NCI-H2227 (cell line): ENCODE measurements around the gene AFTPH.
A peak's percentile ranks its signal among the peaks of the same experiment; 100 is the strongest.

Experiments used
- DNase-seq: peaks from one replicate; lab custom pipeline; 2025; ENCODE audit not compliant: unreplicated experiment; lab: John Stamatoyannopoulos, UW

AFTPH gene

DNA sequence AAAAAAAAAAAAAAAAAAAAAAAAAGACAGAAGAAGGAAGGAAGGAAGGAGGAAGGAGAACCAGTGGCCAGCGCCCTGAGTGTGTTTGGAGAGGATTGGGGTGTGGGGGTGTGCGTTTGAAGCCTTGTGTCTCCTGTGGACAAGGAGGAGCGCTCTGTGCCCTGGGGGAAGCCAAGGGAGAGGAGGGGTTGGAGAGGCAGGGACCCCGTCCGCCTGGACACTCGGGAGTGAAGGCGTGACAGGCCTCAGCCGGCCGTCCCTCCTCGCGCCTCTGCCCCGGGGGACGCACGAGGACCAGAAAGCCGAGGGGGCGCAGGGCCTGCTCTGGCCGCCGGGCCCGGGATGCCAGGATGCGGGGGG is 84.7 kb downstream of the AFTPH start:
- DNase-seq = no peak

DNA sequence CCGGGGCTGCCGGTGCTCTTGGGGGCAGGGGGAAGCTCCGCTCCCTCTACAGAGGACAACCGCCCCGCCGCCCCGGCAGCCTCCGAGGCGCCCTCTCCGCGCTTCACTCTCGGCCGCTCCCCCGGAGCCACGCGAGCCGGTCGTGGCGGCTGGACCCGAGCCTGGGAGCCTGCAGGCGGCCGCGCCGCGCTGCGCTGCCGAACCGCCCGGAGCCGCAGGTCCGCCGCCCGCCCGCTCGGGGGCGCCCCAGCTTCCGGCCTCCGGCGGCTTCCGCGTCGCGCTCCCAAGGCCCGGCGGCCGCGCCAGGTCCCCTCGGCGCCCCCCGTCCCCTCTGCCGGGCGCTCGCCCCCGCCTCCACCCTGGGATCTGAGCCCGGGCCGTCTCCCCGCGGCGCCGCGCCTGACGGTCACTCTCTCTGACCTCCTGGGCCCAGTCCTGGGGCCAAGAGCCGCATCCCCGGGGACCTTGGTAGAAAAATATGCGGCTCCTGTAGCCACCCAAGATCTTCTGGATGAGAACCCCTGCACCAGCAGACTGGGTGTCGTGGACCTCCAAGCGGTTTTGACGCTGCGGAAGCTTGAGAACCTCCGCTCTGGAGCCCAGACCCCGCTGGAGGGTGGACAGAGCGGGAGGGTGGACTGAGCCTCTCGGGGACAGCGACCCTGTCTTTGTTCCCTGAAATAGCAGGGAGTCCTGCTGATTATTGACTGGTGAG is 85.3 kb downstream of the AFTPH start:
- peak; percentile 71 for DNase-seq

DNA sequence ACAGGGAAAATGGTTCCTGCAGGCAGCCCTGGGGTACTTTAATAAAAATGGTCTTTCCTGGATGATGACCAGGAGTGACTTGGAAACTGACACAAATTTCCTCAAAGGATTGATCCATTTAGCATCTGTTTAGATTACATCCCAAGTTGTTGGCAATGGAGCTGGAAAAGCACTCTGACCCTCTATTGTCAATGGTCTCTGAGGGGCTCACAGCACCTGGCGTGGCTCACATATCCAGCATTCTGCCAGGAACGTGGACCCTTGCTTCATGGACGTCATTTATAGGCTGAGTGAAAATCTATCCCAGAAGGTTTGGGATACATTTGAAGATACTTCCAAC is 85.8 kb downstream of the AFTPH start:
- DNase-seq = no peak

DNA sequence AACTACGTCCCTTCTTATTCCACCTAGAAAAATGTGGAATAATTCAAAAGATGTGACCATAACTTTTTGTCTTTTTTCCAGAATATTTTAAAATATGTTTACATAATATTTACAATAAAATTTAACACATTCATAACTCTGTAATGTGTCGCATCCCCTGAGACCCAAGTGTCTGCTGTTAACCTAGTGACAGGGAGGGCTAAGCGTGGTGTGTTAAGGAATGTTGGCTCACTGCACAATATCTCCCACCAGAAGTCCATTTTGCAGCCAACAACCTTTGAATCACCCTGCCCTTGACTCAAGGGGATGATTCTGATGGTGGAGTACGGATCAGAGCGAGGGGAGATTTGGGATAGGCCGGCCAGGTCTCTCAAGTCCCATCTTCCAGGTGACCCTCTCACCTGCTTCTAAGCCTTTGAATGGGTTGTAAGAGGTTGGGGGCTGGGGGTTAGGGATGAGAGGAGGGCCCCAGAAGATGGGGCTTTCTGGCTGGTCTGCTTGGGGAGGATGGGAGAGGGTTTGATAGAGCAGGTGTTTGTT is 86.3 kb downstream of the AFTPH start:
- DNase-seq = no peak

DNA sequence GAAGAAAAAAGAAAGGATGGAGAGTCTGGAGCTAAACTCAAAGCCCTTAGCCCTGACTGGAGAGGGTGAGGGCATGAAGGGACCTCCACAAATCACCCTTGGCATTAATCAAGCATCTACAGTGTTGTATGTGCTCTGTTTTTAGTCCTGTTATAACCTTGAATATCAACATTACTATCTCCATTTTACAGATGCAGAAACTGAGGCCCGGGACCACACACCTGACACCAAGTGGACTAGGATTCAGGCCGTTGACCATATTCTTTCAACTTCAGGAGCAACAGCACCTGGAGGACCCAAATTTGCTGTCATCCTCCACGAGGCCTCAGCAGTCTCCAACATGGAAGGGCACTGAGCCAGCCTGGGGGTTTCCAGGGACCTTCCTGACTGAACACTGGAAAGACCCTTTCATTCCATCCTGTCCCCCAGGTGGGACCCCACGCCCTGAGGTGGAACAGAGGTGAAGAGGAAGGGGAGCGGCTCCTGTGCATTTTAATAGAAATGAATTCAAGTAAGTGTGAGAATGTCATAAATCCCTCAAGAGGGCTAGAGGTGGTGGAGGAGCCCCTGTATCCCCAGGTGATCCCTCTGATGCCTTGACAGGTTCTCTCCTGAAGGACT is 88.6 kb downstream of the AFTPH start:
- no peak for DNase-seq

DNA sequence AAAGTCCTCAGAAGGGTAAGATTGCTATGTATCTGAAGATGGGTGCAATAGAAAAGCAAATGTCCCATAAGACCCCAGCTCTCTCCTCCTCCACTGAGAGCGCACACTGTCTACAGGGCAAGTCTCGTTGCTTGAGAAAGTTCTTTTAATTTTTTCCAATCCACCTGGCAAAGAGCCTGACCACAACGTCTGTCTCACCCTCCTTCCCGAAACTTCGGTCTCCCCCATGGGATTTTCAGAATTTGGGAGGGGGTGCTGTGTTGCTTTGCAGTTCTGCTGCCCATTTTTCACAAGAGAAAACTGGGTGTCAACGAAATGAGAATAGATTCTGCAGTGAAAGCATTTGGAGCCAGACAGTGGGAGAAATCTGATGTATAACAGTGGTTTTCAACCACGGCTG is 89.1 kb downstream of the AFTPH start:
- no peak for DNase-seq

DNA sequence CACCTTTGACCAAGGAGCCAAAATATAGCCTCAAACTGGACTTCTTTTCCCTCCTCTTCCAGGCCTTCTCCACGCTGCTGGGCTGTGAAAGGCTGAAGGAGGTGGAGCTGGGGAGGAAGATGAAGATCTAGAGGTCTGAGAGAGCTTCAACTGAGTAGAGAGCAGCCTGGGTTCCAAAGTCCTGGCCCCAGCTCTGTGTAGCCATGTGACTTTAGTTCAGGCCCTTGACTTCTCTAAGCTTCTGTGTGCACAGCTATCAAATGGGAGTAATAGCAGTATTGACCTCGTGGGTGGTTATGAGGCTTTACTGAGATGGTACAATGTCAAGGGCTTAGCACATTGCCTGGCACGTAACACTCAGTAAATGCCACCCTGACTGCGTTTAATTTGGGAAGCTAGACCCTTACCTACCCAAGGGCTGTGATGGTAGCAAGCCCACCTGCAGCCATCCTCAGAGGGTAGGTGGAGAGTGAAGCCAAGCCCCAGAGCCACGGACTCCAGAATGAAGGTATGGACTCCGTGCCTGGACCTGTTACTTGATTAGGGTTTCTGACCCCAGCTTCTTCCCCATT is 91.2 kb downstream of the AFTPH start:
- no peak for DNase-seq

DNA sequence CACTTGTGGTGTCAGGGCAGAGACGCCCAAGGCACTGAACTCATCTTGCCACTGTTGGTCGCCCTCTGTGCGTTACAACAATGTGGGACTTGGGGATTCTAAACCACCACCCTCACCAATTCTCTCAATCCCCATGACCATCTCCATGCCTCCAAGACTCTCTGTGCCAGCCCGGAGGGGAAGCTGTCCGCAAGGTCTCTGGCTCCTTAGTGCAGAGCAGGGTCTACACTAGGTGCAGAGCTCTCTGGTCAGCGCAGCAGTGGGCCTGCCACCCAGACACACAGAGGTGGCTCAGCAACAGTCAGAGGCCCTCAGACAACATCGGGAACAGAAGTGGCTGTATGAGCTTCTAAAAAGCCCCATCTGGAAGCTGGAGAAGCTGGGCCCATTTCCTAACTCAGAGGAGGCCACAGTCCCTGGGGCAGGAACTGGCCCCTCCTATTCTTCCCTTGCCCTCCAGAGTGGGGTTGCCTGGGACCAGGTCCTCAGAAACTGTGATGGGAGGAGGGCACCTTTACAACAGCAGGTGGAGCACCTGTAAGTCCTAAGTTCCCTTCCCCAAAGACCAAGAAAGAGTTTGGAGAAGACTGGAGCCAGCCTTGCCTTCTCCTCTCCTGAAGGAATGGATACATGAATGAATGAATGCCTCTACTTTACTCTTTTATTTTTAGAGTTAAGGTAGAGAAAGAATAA is 91.9 kb downstream of the AFTPH start:
- no peak for DNase-seq

DNA sequence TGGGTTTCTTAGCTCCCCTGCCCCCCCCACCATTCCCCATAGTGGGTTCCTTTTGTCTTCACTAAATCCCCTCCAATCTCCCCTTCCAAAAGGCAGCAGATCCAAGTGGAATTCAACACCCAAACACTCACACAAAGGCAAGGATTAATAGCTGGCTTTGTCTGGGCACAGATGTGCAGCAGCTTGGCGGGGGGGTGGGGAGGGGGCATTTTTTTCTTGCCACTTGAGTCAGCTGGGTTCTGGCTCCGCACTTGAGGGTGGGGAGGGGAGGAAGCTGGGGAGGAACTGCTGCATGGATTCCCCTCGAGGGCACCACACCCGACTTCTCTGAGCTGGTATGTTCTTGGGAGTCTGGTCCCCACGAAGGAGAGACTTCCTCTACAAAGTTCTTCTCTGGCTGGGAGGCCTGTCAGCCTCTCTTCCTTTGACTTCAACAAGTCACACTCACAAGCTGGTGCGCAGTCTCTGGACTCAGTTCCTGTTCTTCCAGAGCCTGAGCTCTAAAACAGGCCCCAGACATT is 93.6 kb downstream of the AFTPH start:
- peak; percentile 46 for DNase-seq

DNA sequence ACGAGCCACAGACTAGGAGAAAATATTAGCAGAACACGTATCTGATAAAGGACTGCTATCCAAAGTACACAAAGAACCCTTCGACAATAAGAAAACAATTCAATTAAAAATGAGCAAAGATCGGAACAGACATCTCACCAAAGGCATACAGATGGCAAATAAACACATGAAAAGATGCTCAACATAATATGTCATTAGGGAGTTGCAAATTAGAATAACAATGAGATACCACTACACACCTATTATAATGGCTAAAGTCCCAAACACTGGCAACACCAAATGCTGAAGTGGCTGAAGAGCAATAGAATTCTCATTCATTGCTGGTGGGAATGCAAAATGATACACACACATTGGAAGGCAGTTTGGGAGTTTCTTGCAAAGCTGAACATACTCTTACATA is 96.5 kb downstream of the AFTPH start:
- DNase-seq = no peak

DNA sequence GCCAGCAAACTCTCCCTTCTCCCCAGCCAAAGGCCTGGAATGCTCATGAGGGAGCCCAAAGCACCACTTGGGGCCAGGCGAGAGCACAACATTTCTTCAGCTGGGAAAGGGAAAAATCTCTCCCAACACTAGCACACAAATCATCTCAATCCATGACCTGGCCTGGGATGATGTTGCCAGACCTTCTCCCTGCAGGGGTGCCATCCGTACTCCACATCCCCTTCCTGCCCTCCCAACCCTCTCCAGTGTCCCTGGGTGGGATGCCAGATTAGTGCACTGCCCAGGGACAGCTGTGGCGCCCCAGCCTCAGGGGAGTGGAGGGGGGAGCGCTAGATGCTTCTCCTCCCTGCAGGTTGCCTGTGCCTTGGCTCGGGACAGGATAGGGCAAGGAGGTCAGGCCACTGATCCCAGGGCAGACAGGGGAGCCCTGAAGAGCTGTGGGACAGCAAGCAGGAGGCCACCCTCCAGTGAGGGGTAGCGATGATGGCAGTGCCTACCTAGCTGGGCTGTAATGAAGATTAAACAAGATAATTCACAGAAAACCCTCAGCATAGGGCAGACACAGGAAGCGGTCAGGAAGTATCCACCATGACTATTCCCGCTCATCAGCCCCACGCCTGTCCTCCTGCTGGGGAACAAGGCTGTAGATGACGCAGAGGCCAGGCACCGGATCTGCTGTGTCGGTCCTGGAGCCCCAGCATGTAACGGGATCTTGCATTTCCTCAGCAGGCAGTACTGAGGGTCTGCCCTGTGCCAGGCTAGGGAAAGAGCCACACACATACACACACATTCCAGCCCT is 98.5 kb downstream of the AFTPH start:
- DNase-seq = no peak

DNA sequence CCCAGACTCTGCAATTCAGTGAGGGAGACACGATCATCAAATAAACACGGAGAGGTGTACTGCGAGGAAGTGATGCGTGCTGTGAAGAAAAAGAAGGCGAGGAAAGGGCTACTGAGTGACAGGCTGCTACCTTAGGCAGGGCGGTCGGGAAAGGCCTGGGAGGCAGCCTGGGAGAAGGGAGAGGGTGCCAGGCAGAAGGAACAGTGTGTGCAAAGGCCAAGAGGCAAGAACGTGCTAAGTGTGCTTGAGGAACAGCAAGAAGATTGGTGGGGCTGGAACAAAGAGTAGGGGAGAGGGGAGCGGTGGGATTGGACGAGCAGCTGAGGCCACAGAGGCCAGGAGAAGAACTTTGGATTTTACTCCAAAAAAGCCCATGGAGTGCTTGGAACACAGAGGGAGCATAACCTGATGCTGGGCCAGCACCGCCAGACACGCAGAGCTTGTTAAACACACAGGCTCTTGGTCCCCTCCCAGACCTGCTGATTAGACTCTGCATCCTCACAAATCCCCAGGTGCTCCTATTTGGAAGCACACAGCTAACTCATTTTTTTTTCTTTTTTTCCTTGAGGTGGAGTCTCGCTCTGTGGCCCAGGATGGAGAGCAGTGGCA is 99.2 kb downstream of the AFTPH start:
- no peak for DNase-seq

DNA sequence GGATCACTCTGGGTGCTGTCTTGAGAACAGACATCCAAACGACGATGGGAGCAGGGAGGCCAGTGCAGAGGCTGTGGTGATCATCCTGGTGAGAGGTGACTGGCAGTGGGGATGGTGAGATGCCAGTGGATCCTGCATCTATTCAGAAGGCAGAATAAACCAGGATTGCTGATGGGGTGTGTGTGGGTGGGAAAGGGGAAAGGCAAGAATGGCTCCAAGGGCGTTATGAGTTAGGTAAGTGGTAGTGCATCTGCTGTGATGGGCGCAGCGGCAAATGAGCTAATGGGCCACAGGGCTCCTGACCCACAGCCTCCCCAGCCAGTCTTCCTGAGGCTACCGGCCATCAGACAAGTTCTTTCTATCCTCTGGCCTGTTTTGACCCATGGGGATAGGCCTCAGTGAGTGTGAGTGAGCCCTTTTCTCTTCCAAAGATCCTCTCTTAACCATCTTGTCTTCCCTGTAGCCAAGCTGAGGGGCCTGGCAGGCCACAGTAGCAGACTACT is 100.0 kb downstream of the AFTPH start:
- no peak for DNase-seq

DNA sequence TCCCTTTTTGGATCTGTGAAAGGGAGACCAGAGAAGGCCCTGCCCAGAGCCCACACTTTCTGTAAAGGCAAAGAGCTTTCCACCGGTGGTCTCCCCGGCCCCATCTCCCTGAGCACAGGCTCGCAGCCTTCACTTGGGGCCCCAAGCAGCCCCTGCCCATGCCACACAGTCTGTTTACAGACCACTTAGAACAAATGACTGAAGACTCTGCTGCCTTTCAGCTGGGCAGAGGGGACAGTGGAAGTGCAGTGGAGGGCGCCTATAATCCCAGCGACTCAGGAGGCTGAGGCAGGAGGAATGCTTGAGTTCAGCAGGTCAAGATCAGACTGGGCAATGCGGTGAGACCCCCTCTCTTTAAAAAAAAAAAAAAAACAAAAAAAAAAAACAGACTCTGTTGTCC is 100.7 kb downstream of the AFTPH start:
- no peak for DNase-seq

DNA sequence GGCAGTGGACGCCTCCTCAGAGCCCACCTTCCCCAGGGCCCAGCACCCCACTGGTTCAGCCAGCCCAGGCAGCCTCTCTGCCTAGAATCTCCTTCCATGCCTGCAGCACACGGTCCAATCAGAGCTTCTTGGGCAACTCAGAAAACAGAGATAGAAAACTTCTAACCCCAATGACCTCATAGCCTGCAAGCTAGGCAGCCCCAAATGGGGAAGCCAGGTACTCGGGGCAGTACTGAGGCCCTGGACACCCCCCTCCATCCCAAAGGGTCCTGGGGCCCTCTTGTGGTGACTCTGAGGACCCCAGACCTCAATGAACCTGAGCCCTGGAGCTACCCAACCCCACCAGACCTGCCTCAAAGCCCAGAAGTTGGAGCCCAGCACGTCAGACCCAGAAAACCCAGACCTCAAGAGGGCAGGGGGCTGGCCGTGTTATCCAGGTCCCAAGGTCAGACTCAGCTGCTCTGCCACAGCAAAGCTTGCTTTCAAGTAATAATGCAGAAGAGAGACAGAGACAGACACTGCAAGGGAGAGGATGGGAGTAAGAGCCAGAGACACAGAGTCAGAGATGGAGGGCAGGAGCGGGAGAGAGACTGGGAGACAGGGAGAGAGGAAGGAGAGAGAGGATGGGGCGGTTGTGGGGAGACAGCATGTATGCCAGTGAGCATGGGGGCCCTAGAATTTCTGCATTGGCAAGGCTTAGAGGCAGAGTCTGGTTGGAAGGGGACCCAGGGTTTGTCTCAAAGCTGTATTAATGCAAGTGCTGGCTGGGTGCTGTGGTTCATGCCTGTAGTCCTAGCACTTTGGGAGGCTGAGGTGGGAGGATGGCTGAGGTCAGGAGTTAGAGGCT is 101.4 kb downstream of the AFTPH start:
- DNase-seq = no peak

DNA sequence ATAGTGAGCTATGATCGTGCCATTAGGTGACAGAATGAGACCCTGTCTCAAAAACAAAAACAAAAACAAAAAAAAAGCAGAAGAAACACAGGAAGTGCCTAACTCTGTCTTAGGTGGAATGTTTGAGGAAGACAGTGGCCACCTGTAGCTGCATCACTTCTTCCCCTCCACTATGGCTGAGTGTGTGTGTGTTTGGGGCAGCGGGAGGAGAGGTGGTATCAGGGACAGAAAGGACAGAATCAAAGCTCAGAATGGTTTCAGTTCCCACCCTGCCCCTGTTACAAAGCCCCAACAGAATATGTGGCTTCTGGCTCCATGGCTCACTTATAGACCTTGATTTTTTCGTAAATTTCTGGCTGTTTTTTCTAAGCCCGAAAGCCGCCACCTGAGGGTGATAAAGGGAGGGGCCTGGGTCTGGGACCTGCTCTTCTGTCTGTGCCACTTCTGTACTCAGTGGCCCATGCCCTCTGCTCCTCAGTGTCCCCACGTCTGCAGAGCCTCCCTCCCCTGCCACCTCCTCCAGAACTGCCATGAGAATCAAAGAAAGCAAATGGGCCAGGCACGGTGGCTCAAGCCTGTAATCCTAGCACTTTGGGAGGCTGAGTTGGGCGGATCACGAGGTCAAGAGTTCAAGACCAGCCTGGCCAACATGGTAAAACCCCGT is 102.2 kb downstream of the AFTPH start:
- DNase-seq = no peak

DNA sequence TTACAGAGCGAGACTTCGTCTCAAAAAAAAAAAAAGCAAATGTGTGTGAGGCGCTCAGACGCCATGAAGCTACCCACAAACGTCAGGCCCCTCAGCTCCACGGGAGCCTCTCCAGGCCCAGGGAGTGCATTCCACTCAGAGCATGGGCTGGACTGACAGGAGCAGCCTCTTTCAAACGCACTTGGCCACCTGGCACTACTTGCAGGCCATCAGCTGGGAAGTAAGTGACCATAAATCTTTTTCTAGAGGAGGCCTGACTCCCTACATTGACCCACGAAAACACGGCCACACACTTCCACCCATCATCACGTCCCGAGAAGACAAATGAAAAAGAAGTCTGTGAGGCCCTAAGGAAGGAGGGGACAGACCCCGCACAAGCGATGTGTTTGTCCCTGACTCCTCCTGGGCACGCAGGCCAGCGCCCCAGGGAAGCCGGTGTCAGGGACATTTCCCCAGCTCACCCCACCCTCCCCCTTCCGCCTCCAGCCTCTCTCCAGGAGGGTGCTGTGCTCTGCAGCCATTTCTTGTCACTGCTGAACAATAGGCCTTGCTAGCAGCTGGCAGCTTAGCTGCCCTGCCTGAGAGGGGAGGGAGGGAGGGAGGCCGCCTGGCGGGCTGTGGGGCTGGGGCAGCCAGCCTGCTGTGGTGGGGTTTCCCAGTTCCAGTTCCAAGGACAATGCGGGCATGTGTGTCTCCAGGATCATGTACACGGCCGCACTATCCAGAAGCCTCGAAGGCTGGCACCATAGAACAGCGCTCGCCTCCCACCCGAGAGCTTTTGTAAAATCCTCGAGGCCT is 103.0 kb downstream of the AFTPH start:
- DNase-seq = peak; percentile 74
